Glomerular endothelial cell (primary cell): Measurements from ENCODE around the gene KCNC3. TPM values are rescaled to one million over a fixed set of nuclear protein-coding genes. Genes with fewer than 3 reads are reported as not detected.

Experiments
- DNase-seq: peaks from one replicate; pipeline ENCODE4 v3.0.0-alpha.2; 2011; ENCODE audit warnings: low read depth, low spot score; ENCODE audit errors: extremely low read depth
- total RNA-seq: library from RNA; depleted of rRNA; stranded (reverse); fragments of >200 nt; gene quantifications from 2 replicates; pipeline ENCODE4 v1.2.3, GENCODE V29; 2015

Gene KCNC3
- total RNA-seq: 0.64 TPM in 1 of 2 replicates, not detected in the other

GRCh38 chr19:50329146-50329925 lies at the start of gene KCNC3:
Gene KCNC3, minus strand, starts transcription at chr19:50329377. Its CDS starts 295 bp downstream, at chr19:50329082.
- peak; percentile 91 for DNase-seq

- no peak for DNase-seq
Observed at GRCh38 chr19:50378863-50379236, 49.7 kb upstream of the KCNC3 start.

- DNase-seq: no peak
Observed at GRCh38 chr19:50378169-50378862, 49.1 kb upstream of the KCNC3 start.

- DNase-seq: no peak
Observed at GRCh38 chr19:50377517-50377916, 48.3 kb upstream of the KCNC3 start.

GRCh38 chr19:50377051-50377461 lies 47.9 kb upstream of the KCNC3 start:
- no peak for DNase-seq

- DNase-seq: peak; percentile 93
Observed at GRCh38 chr19:50376166-50377050, 47.2 kb upstream of the KCNC3 start, which contains the start of gene NR1H2. Gene NR1H2, plus strand, starts transcription at chr19:50376457. Its CDS starts 1,149 bp downstream, at chr19:50377606.

- DNase-seq: no peak
Observed at GRCh38 chr19:50371914-50372475, 42.8 kb upstream of the KCNC3 start.

- DNase-seq: no peak
Observed at GRCh38 chr19:50368649-50369570, 39.7 kb upstream of the KCNC3 start.

GRCh38 chr19:50365434-50366306 lies 36.5 kb upstream of the KCNC3 start, which contains the start of gene NAPSA:
Gene NAPSA, minus strand, starts transcription at chr19:50365639. Its CDS starts 18 bp downstream, at chr19:50365621.
- DNase-seq: no peak

GRCh38 chr19:50362656-50363424 lies 33.7 kb upstream of the KCNC3 start:
- no peak for DNase-seq

- no peak for DNase-seq
Observed at GRCh38 chr19:50362030-50362412, 32.8 kb upstream of the KCNC3 start.

GRCh38 chr19:50361290-50362029 lies 32.3 kb upstream of the KCNC3 start:
- no peak for DNase-seq

GRCh38 chr19:50359328-50359818 lies 30.2 kb upstream of the KCNC3 start:
- no peak for DNase-seq

- no peak for DNase-seq
Observed at GRCh38 chr19:50358483-50359327, 29.5 kb upstream of the KCNC3 start.

GRCh38 chr19:50357178-50358100 lies 28.3 kb upstream of the KCNC3 start:
- DNase-seq: no peak
